ENCODE measurements around the gene UBE2D4.

Gene UBE2D4
- 6.0 to 27.9 (median 12.3) reads per million in 9 experiments for total RNA-seq

DNA sequence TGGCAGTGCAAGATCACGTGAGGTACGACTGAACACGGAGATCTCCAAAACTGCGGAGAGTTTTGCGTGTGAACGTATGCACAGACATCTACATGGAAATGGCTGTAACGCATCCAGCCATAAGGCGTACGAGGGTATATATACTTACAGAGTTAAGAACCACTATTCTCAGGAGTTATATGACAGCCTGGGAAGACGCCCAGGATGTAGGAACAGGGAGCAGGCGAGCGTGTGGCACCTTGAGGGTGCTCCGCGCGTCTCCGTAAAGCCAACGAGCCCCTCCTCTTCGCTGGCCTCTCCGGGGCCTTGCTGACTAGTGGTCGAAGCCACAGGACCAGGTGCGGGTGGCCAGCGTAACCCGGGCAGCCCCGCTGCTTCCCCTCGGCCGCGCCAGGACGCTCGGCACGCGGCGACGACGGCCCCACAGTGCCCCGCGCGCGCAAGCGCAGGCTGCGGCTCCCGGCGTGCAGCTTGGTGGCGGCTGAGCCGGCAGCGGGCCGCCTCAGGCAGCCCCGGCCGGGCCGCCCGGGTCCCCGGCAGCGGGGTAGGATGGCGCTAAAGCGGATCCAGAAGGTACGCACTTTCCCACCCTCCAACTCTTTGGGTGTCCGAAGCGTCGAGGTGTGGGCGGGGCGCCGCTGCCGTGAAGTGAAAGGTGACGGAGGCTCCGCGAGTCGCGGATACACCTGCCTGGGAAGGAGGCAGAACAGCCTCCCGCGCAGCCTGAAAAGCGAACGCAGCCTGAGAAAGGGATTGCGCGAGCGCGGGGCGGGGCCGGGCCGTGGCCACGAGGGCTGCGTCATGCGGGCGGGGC is at the start of gene UBE2D4:
UBE2D4 (plus strand) TSS at position 453 of the 814 bp plus-strand sequence; CDS start at position 550, 97 bp downstream.
- Mint-ChIP-seq H3K36me3 (ENCODE audit: insufficient read depth) (peaks cover 9% of the 10 kb centered on the region), H3K27ac (peak within 1 kb of the TSS; percentile 90 to 97), H3K9me3 (no peaks in the 10 kb centered on the region), H3K4me3 (peak within 1 kb of the TSS; percentile 80 to 82), H3K27me3 (no peaks in the 10 kb centered on the region), H3K4me1 (ENCODE audit: low read depth in 2 of 2) (peaks cover 17 to 21% of the 10 kb centered on the region in 2 donors)
- ATAC-seq (replicated peaks) (peak; percentile 90), DNase-seq (peak; percentile 83 to 89 (median 84))

DNA sequence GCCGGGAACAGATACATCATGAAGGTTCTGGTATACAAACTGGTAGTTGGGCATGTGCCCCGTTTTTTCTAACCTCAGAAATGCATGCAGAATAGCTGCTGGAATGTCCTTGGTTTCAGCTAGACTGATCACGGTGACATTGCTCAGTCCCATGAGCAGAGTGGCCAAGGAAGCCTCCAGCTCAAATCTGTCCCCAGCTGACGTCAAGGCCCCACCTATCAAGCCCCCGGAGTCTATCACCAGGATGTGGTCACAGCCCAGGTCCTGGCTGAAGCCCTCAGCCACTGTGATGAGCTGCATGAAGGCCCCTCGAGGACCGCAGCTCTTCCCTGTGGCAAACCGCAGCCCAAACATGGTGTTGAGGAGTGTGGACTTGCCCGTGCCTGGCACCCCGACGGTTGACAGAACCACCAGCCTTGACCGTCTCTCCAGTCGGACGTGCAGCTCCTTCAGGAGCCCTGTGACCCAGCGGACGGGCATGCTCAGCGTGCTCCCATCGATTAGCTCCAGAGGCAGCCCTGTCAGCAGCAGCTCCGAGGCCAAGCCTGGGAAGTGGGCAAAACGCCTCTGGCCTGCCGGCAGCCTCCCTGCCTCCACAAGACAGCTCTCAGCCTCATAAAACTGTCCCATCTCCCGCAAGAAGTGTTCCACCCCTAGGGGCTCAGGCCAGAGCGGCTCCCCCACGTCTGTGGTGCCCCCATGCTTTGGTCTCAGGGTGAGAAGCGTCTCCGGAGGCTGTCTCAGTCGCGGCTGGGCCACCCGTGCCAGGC is 49.1 kb upstream of the UBE2D4 start:
- Mint-ChIP-seq H3K36me3 (ENCODE audit: insufficient read depth) (peaks cover 45% of the 10 kb centered on the region), H3K9me3 (no peaks in the 10 kb centered on the region), H3K4me1 (ENCODE audit: low read depth in 2 of 2) (no peaks in the 10 kb centered on the region), H3K4me3 (no peak overlapping the region), H3K27ac (no peak overlapping the region), H3K27me3 (no peaks in the 10 kb centered on the region)
- no peak for DNase-seq
- ATAC-seq (replicated peaks): no peak

DNA sequence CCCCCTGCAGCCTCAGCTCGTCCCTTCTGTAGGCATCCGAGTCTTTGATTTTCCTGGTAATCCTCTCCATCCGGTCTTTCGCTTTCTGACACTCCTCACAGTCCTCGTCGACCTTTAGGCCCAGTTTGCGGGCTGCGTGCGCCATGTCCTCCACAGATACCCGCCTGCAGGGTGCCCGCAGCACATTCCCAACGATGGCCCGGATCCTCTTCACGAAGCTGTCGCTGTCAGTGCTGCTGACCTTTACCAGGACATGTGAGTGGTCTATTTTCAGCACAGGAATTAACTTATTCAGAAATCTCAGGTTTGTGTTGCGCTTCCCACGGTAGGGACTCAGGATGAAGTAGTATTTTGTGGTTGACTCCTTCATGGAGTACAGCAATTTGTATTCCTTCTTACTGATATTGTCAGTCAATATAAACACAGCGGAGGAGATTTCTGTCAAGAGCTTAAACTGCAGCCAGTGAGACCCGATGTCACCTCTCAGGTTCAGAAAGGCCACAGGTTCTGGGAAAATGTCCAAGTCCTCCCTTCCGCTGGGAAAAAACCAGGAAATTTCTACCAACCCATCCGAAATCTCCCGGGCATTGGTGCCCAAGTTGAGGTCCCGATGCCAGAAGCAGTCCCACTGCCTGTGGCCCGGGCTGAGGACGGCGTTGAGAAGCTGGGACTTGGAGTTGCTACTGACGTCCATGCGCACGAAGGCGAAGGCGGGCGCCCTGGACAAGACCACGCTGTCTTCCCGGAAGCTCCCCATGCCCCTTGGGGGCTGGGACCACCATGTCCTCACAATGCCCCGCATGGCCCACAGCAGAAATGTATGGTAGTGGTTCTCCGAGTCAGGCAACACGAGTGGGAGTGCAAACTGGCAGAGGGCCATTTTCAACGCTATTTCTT is 48.0 kb upstream of the UBE2D4 start:
- no peaks in the 10 kb centered on the region for H3K4me1 Mint-ChIP-seq (ENCODE audit: low read depth in 2 of 2)
- no peak for ATAC-seq (replicated peaks)
- no peak overlapping the region for H3K4me3 Mint-ChIP-seq
- no peak for DNase-seq
- peaks cover 47% of the 10 kb centered on the region for H3K36me3 Mint-ChIP-seq (ENCODE audit: insufficient read depth)
- no peak overlapping the region for H3K27ac Mint-ChIP-seq
- H3K27me3 Mint-ChIP-seq: no peaks in the 10 kb centered on the region
- no peaks in the 10 kb centered on the region for H3K9me3 Mint-ChIP-seq

DNA sequence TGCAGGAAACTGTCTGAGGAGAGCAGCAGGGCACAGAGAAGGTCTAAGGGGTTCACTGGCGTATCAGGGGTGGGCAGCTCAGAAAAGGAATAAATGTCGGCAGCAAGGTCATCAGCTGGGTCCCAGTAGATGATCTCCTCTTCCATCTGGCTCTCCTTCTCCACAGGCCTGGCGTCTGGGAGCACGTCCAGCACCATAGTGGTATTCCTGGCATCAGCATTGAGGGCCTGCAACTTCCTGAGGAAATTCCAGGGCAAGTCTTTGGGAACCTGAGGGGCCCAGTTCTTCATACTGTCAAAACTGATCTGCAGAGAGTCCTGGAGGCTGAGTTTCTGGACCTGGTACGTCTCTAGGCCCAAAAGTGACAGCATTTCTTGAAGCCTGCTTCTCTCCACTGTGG is 47.4 kb upstream of the UBE2D4 start:
- Mint-ChIP-seq H3K9me3 (no peaks in the 10 kb centered on the region), H3K27me3 (no peaks in the 10 kb centered on the region), H3K27ac (peak overlapping the region in 1 of 2 donors; percentile 36), H3K4me1 (ENCODE audit: low read depth in 2 of 2) (no peaks in the 10 kb centered on the region), H3K36me3 (ENCODE audit: insufficient read depth) (peaks cover 49% of the 10 kb centered on the region), H3K4me3 (no peak overlapping the region)
- no peak for DNase-seq
- ATAC-seq (replicated peaks): no peak

DNA sequence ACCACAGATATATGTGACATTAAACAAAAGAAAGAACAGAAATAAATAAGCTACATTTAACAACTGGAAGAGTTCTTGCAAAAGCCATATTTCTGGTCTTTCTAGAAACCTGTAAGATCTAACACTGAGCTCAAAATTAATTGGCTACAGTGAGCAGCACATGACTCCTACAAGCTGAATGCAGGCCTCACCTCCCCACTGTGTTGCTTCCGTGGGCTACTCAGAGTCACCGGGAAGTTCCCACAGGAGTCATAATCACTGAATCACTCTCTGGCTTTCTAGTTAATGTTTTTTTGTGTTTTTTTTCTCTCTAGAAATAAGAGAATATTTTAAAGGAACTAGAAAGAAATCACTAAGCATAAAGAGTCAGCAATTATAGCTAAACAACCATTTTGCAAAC is 46.8 kb upstream of the UBE2D4 start:
- DNase-seq (no peak), ATAC-seq (replicated peaks) (no peak)
- Mint-ChIP-seq H3K27me3 (no peaks in the 10 kb centered on the region), H3K36me3 (ENCODE audit: insufficient read depth) (peaks cover 50% of the 10 kb centered on the region), H3K27ac (peak overlapping the region in 1 of 2 donors; percentile 36), H3K9me3 (no peaks in the 10 kb centered on the region), H3K4me3 (no peak overlapping the region), H3K4me1 (ENCODE audit: low read depth in 2 of 2) (no peaks in the 10 kb centered on the region)

DNA sequence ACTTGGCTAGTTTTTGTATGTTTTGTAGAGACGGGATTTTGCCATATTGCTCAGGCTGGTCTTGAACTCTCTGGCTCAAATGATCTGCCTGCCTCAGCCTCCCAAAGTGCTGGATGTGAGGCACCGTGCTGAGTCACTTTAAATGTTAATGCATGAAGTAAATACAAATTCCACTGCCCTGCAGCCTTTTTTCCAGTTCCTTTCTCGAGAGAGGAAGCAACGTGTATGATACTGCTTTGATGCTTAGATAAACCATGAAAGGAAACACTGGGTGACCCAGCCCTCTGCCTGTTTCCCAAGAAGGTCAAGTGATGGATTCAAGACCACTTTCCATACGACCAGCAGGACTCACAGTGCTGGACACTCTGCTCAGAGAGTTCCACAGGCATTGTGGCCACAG is 45.6 kb upstream of the UBE2D4 start:
- Mint-ChIP-seq H3K27me3 (no peaks in the 10 kb centered on the region), H3K27ac (no peak overlapping the region), H3K4me3 (no peak overlapping the region), H3K9me3 (no peaks in the 10 kb centered on the region), H3K36me3 (ENCODE audit: insufficient read depth) (peaks cover 56% of the 10 kb centered on the region), H3K4me1 (ENCODE audit: low read depth in 2 of 2) (no peaks in the 10 kb centered on the region)
- ATAC-seq (replicated peaks) (no peak), DNase-seq (no peak)

DNA sequence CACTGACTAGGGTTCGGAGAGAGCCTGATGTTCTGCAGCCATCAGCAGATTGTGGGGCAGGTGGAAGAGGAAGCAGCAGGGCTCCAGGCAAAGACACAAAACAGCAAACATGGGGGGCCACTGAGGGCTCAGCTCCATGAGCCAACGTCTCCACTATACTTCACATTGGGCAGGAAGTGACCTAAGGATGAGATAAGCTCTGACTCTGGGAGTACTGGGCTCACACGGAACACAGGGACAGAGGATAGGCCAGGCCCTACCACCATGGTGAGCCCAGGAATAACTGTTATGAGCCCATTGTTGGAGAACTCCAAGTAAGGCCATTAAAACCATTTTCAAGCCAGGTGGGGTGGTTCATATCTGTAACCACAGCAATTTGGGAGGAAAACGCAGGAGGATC is 42.0 kb upstream of the UBE2D4 start:
- DNase-seq: no peak
- Mint-ChIP-seq H3K27me3 (no peaks in the 10 kb centered on the region), H3K4me3 (no peak overlapping the region), H3K9me3 (no peaks in the 10 kb centered on the region), H3K27ac (no peak overlapping the region), H3K36me3 (ENCODE audit: insufficient read depth) (peaks cover 36% of the 10 kb centered on the region), H3K4me1 (ENCODE audit: low read depth in 2 of 2) (peaks cover 0 to 6% of the 10 kb centered on the region in 2 donors)
- no peak for ATAC-seq (replicated peaks)

DNA sequence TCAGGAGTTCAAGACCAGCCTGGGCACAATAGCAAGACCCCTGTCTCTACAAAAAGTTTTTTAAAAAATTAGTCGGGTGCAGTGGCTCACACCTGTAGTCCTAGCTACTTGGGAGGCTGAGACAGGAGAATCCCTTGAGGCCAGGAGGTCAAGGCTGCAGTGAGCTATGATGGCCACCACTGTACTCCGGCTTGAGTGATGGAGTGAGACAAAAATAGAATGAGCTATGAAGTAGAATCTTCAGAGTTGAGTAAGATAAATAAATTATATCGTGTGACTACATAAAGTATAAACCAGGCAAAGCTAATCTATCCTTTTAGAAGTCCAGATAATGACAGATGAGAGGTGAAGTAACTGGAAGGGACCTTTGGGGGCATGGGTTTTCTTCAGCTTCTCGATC is 41.6 kb upstream of the UBE2D4 start:
- Mint-ChIP-seq H3K36me3 (ENCODE audit: insufficient read depth) (peaks cover 32% of the 10 kb centered on the region), H3K9me3 (no peaks in the 10 kb centered on the region), H3K4me1 (ENCODE audit: low read depth in 2 of 2) (peaks cover 2 to 9% of the 10 kb centered on the region in 2 donors), H3K27ac (no peak overlapping the region), H3K4me3 (no peak overlapping the region), H3K27me3 (no peaks in the 10 kb centered on the region)
- DNase-seq (no peak), ATAC-seq (replicated peaks) (no peak)

DNA sequence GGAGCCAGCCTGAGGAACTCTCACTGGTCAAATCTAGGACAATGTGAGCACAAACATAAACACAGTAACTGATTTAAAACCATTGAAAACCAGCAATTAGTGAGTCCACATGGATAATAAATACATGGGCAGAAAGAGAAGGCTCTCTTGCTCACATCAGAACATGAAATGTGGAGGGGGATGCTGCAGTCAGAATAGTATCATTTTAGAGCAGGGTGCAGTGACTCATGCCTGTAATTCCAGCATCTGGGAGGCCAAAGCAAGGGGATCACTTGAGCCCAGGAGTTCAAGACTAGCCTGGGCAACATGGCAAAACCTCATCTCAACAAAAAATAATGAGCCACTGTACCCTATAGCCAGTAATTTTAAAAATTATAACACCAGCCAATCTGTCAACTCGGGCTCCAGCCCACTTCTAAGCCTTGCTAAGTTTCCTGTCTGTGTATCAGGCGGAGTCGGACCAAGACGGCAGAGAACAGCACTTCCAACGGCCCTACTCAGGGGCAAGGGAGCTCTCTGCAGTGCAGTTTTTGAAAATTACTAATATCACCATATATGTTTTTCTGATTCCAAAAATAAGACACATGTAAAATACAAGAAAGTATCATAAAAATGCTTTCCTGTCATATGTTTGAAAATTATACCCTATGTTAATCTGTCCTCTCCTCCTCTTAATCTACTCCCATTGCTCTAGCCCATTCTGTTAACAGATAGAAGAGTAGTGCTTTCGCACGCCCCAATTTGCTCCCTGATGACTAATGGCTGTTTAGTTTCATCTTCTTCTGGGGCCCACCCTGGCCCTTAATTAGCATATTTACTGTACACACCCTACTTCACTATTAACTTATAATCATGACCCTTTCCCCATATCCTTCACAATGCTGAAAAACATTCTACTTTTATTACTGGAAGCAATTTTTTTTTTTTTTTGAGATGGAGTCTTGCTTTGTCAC is 37.0 kb upstream of the UBE2D4 start:
- Mint-ChIP-seq H3K4me1 (ENCODE audit: low read depth in 2 of 2) (peaks cover 31 to 43% of the 10 kb centered on the region in 2 donors), H3K36me3 (ENCODE audit: insufficient read depth) (peaks cover 20% of the 10 kb centered on the region), H3K27me3 (no peaks in the 10 kb centered on the region), H3K9me3 (no peaks in the 10 kb centered on the region), H3K4me3 (no peak overlapping the region), H3K27ac (peak overlapping the region; percentile 15 to 57)
- DNase-seq (no peak), ATAC-seq (replicated peaks) (no peak)

DNA sequence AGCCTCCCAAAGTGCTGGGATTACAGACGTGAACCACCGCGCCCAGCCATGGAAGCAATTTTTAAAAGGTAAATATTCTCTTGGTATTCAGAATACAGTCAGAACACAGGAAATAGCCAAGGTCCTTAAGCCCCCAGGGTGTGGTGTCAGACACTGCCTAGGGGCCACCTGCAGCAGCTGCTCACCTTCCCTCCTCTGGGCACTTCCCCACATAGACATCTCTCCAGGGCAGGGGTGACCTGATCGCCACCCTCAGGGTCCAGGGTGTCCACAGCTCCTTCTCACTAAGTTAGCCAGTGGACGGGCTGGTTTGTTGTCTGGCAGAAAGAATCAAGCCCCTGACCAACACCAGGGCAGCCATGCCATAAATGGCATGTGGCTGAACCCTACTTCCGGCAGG is 35.8 kb upstream of the UBE2D4 start:
- peaks cover 14% of the 10 kb centered on the region for H3K36me3 Mint-ChIP-seq (ENCODE audit: insufficient read depth)
- peaks cover 33 to 50% of the 10 kb centered on the region in 2 donors for H3K4me1 Mint-ChIP-seq (ENCODE audit: low read depth in 2 of 2)
- H3K27me3 Mint-ChIP-seq: no peaks in the 10 kb centered on the region
- ATAC-seq (replicated peaks) (no peak), DNase-seq (no peak)
- no peaks in the 10 kb centered on the region for H3K9me3 Mint-ChIP-seq
- no peak overlapping the region for H3K27ac Mint-ChIP-seq
- no peak overlapping the region for H3K4me3 Mint-ChIP-seq

DNA sequence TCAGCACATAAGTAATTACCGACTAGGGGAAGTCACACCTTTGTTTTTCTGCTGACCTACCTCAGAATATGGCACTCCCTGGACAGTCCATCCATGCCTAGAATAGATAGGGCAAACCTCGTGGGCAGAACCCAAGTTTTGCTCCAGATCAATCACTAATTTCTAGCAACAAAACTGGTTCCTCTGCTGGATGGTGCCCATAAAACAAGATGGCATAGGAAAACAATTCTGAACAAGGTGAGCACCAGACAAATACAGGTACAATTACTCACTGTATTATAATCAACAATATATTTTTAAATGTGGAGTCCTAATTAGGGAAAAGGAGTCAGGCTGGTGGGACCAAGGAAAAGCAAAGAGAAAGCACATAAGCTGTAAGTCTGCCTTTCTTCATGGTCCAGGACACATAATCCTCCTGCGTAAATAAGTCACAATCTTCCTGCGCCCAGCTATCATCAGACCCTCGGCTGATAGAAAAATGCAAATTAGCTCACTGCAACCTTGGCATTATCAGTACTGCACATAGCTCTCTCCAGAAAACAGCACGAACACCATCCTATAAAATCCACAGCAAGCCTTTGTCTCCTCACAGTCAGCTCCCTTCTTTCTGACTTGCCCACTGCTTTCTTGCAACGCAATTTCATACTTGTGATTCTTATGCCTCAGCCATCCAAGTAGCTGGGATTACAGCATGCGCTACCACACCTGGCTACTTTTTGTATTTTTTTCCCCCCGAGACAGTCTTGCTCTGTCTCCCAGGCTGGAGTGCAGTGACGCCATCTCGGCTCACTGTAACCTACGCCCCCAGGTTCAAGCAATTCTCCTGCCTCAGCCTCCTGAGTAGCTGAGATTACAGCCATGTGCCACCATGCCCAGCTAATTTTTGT is 34.9 kb upstream of the UBE2D4 start:
- no peaks in the 10 kb centered on the region for H3K9me3 Mint-ChIP-seq
- DNase-seq (no peak), ATAC-seq (replicated peaks) (no peak)
- H3K27me3 Mint-ChIP-seq: no peaks in the 10 kb centered on the region
- H3K27ac Mint-ChIP-seq: no peak overlapping the region
- H3K4me3 Mint-ChIP-seq: peak overlapping the region in 1 of 2 donors; percentile 14
- peaks cover 36 to 54% of the 10 kb centered on the region in 2 donors for H3K4me1 Mint-ChIP-seq (ENCODE audit: low read depth in 2 of 2)
- H3K36me3 Mint-ChIP-seq (ENCODE audit: insufficient read depth): peaks cover 11% of the 10 kb centered on the region

All from effector memory CD8-positive, alpha-beta T cell (primary cell).